IMR-90 (cell line): ENCODE results near the gene ESR1. TPM values are rescaled to one million over a fixed set of nuclear protein-coding genes. Genes with fewer than 3 reads are reported as not detected.
A peak's percentile ranks its signal among the peaks of the same experiment; 100 is the strongest.

Experiments
- ATAC-seq: fragments of 200-7000 bp; cut with Tn5 transposase; 2 replicates; pipeline ENCODE4 v1.9.1; 2020; ENCODE audit warnings: low read depth, mild to moderate bottlenecking, moderate library complexity
- BruUV-seq: library from RNA; stranded (reverse); fragments of 400-500 nt; replicated peaks from 2 replicates; lab custom pipeline; 2021; lab: Mats Ljungman, UMichigan
- CTCF ChIA-PET: fragments of 300-600 bp; formaldehyde crosslinking; extraction: SDS; loops from one replicate; lab custom pipeline; 2021; ENCODE audit warnings: antibody characterized with exemption; lab: Yijun Ruan, JAX
- POLR2A ChIA-PET: fragments of 300-600 bp; sonication (Branson Sonifier 250); formaldehyde crosslinking; loops from one replicate; lab custom pipeline; 2022; ENCODE audit warnings: antibody characterized with exemption; ENCODE audit not compliant: unreplicated experiment; lab: Charles Lee
- DNase-seq: peaks from one replicate; pipeline ENCODE4 v3.0.0; 2013
- H2AFZ ChIP-seq: replicated peaks from 2 replicates; pipeline ENCODE3; 2013; ENCODE audit warnings: low read length, mild to moderate bottlenecking; ENCODE audit not compliant: poor library complexity
- H2AK5ac ChIP-seq: 2 replicates; pipeline ENCODE4 v1.6.1; 2013; ENCODE audit warnings: low read depth, low read length, inconsistent platforms
- H2AK9ac ChIP-seq: replicated peaks from 2 replicates; pipeline ENCODE3; 2013; ENCODE audit warnings: mild to moderate bottlenecking, low read depth, low read length, moderate library complexity; ENCODE audit not compliant: poor library complexity
- H2BK120ac ChIP-seq: 2 replicates; pipeline ENCODE4 v1.6.1; 2013; ENCODE audit warnings: low read depth, low read length, inconsistent platforms
- H2BK15ac ChIP-seq: 3 replicates; pipeline ENCODE4 v1.6.1; 2013; ENCODE audit warnings: low read depth, low read length, inconsistent platforms
- H2BK20ac ChIP-seq: 2 replicates; pipeline ENCODE4 v1.6.1; 2013; ENCODE audit warnings: low read depth, mild to moderate bottlenecking, inconsistent platforms, low read length, moderate library complexity
- H2BK5ac ChIP-seq: 2 replicates; pipeline ENCODE4 v1.6.1; 2013; ENCODE audit warnings: mild to moderate bottlenecking, low read depth, low read length, inconsistent platforms; ENCODE audit not compliant: poor library complexity, severe bottlenecking
- H3K14ac ChIP-seq: replicated peaks from 2 replicates; pipeline ENCODE4 v1.6.1; 2013; ENCODE audit warnings: low read depth, low read length, inconsistent platforms
- H3K18ac ChIP-seq: 2 replicates; pipeline ENCODE4 v1.6.1; 2013; ENCODE audit warnings: low read depth, low read length, control low read depth
- H3K23ac ChIP-seq: 2 replicates; pipeline ENCODE4 v1.6.1; 2013; ENCODE audit warnings: low read depth, low read length, inconsistent platforms
- H3K27ac ChIP-seq: 2 replicates; pipeline ENCODE4 v1.5.1; 2013; ENCODE audit warnings: mild to moderate bottlenecking, control low read depth, low read length; ENCODE audit not compliant: insufficient read depth
- H3K27me3 ChIP-seq: 2 replicates; pipeline ENCODE4 v1.6.1; 2013; ENCODE audit warnings: low read length; ENCODE audit not compliant: control insufficient read depth, insufficient read depth
- H3K36me3 ChIP-seq: 2 replicates; pipeline ENCODE4 v1.6.1; 2013; ENCODE audit warnings: low read length, mixed read lengths; ENCODE audit not compliant: control insufficient read depth, insufficient read depth
- H3K4ac ChIP-seq: 2 replicates; pipeline ENCODE4 v1.6.1; 2013; ENCODE audit warnings: low read depth, low read length, inconsistent platforms
- H3K4me1 ChIP-seq: 2 replicates; pipeline ENCODE4 v1.6.1; 2013; ENCODE audit warnings: low read length, mixed read lengths; ENCODE audit not compliant: control insufficient read depth, insufficient read depth
- H3K4me2 ChIP-seq: 2 replicates; pipeline ENCODE4 v1.6.1; 2013; ENCODE audit warnings: low read depth, mild to moderate bottlenecking, control low read depth, low read length, moderate library complexity
- H3K4me3 ChIP-seq: 2 replicates; pipeline ENCODE4 v1.5.1; 2013; ENCODE audit warnings: low read depth, mild to moderate bottlenecking, control low read depth, low read length, moderate library complexity; ENCODE audit not compliant: insufficient read depth
- H3K56ac ChIP-seq: 2 replicates; pipeline ENCODE4 v1.6.1; 2013; ENCODE audit warnings: low read length, inconsistent platforms; ENCODE audit not compliant: insufficient read depth; ENCODE audit errors: extremely low read depth
- H3K79me1 ChIP-seq, 2 experiments: 2 replicates each; pipeline ENCODE4 v1.6.1; 2013; ENCODE audit warnings: low read length in 2 of 2, inconsistent platforms in 1 of 2, low read depth in 1 of 2
- H3K9ac ChIP-seq: 2 replicates; pipeline ENCODE4 v1.6.1; 2013; ENCODE audit warnings: low read depth, low read length, control low read depth
- H3K9me1 ChIP-seq: 2 replicates; pipeline ENCODE4 v1.6.1; 2013; ENCODE audit warnings: low read length, inconsistent platforms; ENCODE audit not compliant: insufficient read depth
- H3K9me3 ChIP-seq: 2 replicates; pipeline ENCODE4 v1.6.1; 2013; ENCODE audit warnings: low read length; ENCODE audit not compliant: control insufficient read depth, insufficient read depth
- H4K20me1 ChIP-seq: 2 replicates; pipeline ENCODE4 v1.6.1; 2013; ENCODE audit warnings: low read length, inconsistent platforms; ENCODE audit not compliant: insufficient read depth
- H4K5ac ChIP-seq: 2 replicates; pipeline ENCODE4 v1.6.1; 2013; ENCODE audit warnings: mild to moderate bottlenecking, low read depth, low read length, control low read depth
- H4K8ac ChIP-seq, 2 experiments: 2 replicates each; pipeline ENCODE4 v1.6.1; 2013; ENCODE audit warnings: low read depth in 2 of 2, low read length in 2 of 2, control low read depth in 1 of 2, inconsistent platforms in 1 of 2
- H4K91ac ChIP-seq: 2 replicates; pipeline ENCODE4 v1.6.1; 2013; ENCODE audit warnings: low read depth, low read length, inconsistent platforms; ENCODE audit not compliant: insufficient read depth
- CEBPB ChIP-seq: IDR thresholded peaks from 2 replicates; pipeline ENCODE4 v1.6.1; 2012; ENCODE audit warnings: low read depth, low read length, improper control_type of control experiment
- CHD1 ChIP-seq: IDR thresholded peaks from 2 replicates; pipeline ENCODE4 v1.6.1; 2012; ENCODE audit warnings: low read depth, low read length, improper control_type of control experiment
- CTCF ChIP-seq: conservative IDR thresholded peaks from 2 replicates; pipeline ENCODE4 v1.5.1; 2012; ENCODE audit warnings: mild to moderate bottlenecking, low read depth, low read length, improper control_type of control experiment
- ELK1 ChIP-seq: fragments of 150-350 bp; IDR thresholded peaks from 2 replicates; pipeline ENCODE4 v1.6.1; 2016; ENCODE audit warnings: low read depth, mild to moderate bottlenecking, low read length, moderate library complexity, borderline replicate concordance
- FOS ChIP-seq: fragments of 150-350 bp; IDR thresholded peaks from 2 replicates; pipeline ENCODE4 v1.6.1; 2016; ENCODE audit warnings: low read depth, low read length
- MAFK ChIP-seq: IDR thresholded peaks from 2 replicates; pipeline ENCODE4 v1.6.1; 2012; ENCODE audit warnings: low read depth, low read length, improper control_type of control experiment
- MAZ ChIP-seq: IDR thresholded peaks from 2 replicates; pipeline ENCODE4 v1.6.1; 2012; ENCODE audit warnings: low read depth, mild to moderate bottlenecking, low read length, improper control_type of control experiment, moderate library complexity, borderline replicate concordance
- MXI1 ChIP-seq: IDR thresholded peaks from 2 replicates; pipeline ENCODE4 v1.6.1; 2012; ENCODE audit warnings: low read depth, mild to moderate bottlenecking, low read length, moderate library complexity, borderline replicate concordance
- NFE2L2 ChIP-seq: fragments of 150-350 bp; IDR thresholded peaks from 2 replicates; pipeline ENCODE4 v1.6.1; 2016; ENCODE audit warnings: low read depth, mild to moderate bottlenecking, low read length
- POLR2A ChIP-seq: IDR thresholded peaks from 2 replicates; pipeline ENCODE4 v1.6.1; 2012; ENCODE audit warnings: mild to moderate bottlenecking, low read depth, low read length
- RAD21 ChIP-seq: IDR thresholded peaks from 2 replicates; pipeline ENCODE4 v1.6.1; 2012; ENCODE audit warnings: low read length, improper control_type of control experiment
- RCOR1 ChIP-seq: IDR thresholded peaks from 2 replicates; pipeline ENCODE4 v1.6.1; 2012; ENCODE audit warnings: mild to moderate bottlenecking, low read length, improper control_type of control experiment; ENCODE audit not compliant: insufficient replicate concordance
- RFX5 ChIP-seq: IDR thresholded peaks from 2 replicates; pipeline ENCODE4 v1.8.0; 2012; ENCODE audit warnings: low read depth, mild to moderate bottlenecking, low read length, moderate library complexity
- USF2 ChIP-seq: fragments of 150-350 bp; IDR thresholded peaks from 2 replicates; pipeline ENCODE4 v1.6.1; 2017; ENCODE audit warnings: mild to moderate bottlenecking, antibody characterized with exemption, low read length, low read depth
- WGBS, 2 experiments: methylation state at CpG; one replicate each; pipeline versions ENCODE4 v1.1.5 to v1.1.7; 2013; ENCODE audit warnings: missing lambda C conversion rate in 2 of 2; ENCODE audit not compliant: insufficient read length in 1 of 2; ENCODE audit errors: extremely low coverage in 2 of 2; 5-methylcytosine and 5-hydroxymethylcytosine counted together
- dilution Hi-C: fragments of 300-500 bp; cut with HindIII; formaldehyde crosslinking; loops from one replicate; pipeline ENCODE4 v1.14.3; 2018; ENCODE audit warnings: low sequenced_read_pairs; ENCODE audit not compliant: unreplicated experiment
- in situ Hi-C: fragments of 300-500 bp; cut with MboI; formaldehyde crosslinking; loops from 3 replicates; pipeline ENCODE4 v1.14.3; 2019; ENCODE audit warnings: low sequenced_read_pairs, inconsistent platforms, mixed read lengths
- intact Hi-C: fragments of 100-400 bp; cut with micrococcal nuclease; formaldehyde crosslinking; loops from 2 replicates; pipeline ENCODE4 v1.10.0; 2022
- polyA plus RNA-seq, 3 experiments: library from polyadenylated mRNA; depleted of rRNA; stranded (reverse); fragments of >200 nt; gene quantifications; 2 replicates each; pipeline ENCODE4 v1.2.3, GENCODE V29; 2012; ENCODE audit warnings: low replicate concordance in 1 of 3
- total RNA-seq: library from RNA; depleted of rRNA; stranded (reverse); fragments of >200 nt; gene quantifications from 2 replicates; pipeline ENCODE4 v1.2.3, GENCODE V29; 2012

ESR1 gene
- total and polyA plus RNA-seq, 2 of the 4 experiments (the other 2 are of a cell fraction) = not detected

- Histone ChIP-seq H2AFZ (no peak overlapping the region), H2BK120ac (no peak overlapping the region), H2BK20ac (no peak overlapping the region), H2BK5ac (no peak overlapping the region), H2AK9ac (no peak overlapping the region), H3K4ac (no peak overlapping the region), H3K9me1 (no peaks in the 10 kb centered on the region), H4K5ac (no peak overlapping the region), H3K27ac (no peak overlapping the region), H2AK5ac (no peak overlapping the region), H3K18ac (no peak overlapping the region), H3K79me1 (peaks cover 0 to 7% of the 10 kb centered on the region in 2 experiments; a peak in 1 of 4 replicates), H3K27me3 (no peaks in the 10 kb centered on the region), H3K23ac (no peak overlapping the region), H2BK15ac (no peak overlapping the region), H3K9me3 (no peaks in the 10 kb centered on the region), H3K4me1 (no peaks in the 10 kb centered on the region), H4K91ac (no peak overlapping the region), H4K20me1 (no peaks in the 10 kb centered on the region), H3K56ac (no peak overlapping the region), H4K8ac (no peak overlapping the region), H3K14ac (no peak overlapping the region), H3K36me3 (peaks cover 30% of the 10 kb centered on the region), H3K4me3 (no peak overlapping the region), H3K9ac (no peak overlapping the region), H3K4me2 (no peak overlapping the region)
- TF ChIP-seq RFX5 = no peak
- TF ChIP-seq CHD1 = no peak
- TF ChIP-seq MXI1 = no peak
- TF ChIP-seq MAZ = no peak
- no peak for TF ChIP-seq FOS
- TF ChIP-seq MAFK = no peak
- TF ChIP-seq CEBPB = no peak
- no peak for TF ChIP-seq RCOR1
- no peak for TF ChIP-seq POLR2A
- TF ChIP-seq CTCF = no peak
- TF ChIP-seq USF2 = no peak
- no peak for TF ChIP-seq ELK1
- TF ChIP-seq RAD21 = no peak
- no peak for TF ChIP-seq NFE2L2
- WGBS, 2 experiments = no CpG with 5 or more reads among the region's 8 CpGs
- BruUV-seq = no TSS peak
- ChIA-PET CTCF (interaction anchor here (1.1 kb wide), 1 partner anchor 12 kb away, joined by 3 read pairs; no protein-coding TSS in a partner anchor), POLR2A (no interaction called here)
- DNase-seq (no peak), ATAC-seq (peak; percentile 32; the same call in 1 of the 2 replicates)
- intact Hi-C loops (no loop called here), in situ Hi-C loops (loop anchor here (25.0 kb wide), 1 partner anchor 699 kb away; no protein-coding TSS in a partner anchor), dilution Hi-C loops (no loop called here)
Measured at GRCh38 chr6:152136449-152136825, 329.0 kb downstream of the ESR1 start.
